Prostate gland (tissue), 2 donors: Measurements from ENCODE around the gene CUTC. TPM values are rescaled to one million over a fixed set of nuclear protein-coding genes. Genes with fewer than 3 reads are reported as not detected.

Source experiments
- DNase-seq: peaks from one replicate; pipeline ENCODE4 v3.0.0-alpha.2; 2019; ENCODE audit warnings: low spot score
- H3K27ac ChIP-seq, 2 donors: fragments of 200-600 bp; sonication (generic); 2 replicates each; pipeline ENCODE4 v1.5.1; 2017 to 2019
- H3K27me3 ChIP-seq: fragments of 200-600 bp; sonication (generic); replicated peaks from 2 replicates; pipeline ENCODE4 v1.5.1; 2019; ENCODE audit not compliant: insufficient read depth
- H3K36me3 ChIP-seq, 2 donors: fragments of 200-600 bp; sonication (generic); 1 replicate in 1 of 2; 2 replicates in 1 of 2; pipeline versions ENCODE4 v1.5.1 to v1.8.1; 2017 to 2019
- H3K4me1 ChIP-seq: fragments of 200-600 bp; sonication (generic); replicated peaks from 2 replicates; pipeline ENCODE4 v1.5.1; 2019
- H3K4me3 ChIP-seq, 2 donors: fragments of 200-600 bp; sonication (generic); 2 replicates each; pipeline ENCODE4 v1.5.1; 2017 to 2019
- H3K9me3 ChIP-seq: fragments of 200-600 bp; sonication (generic); 2 replicates; pipeline ENCODE4 v1.5.1; 2017
- CTCF ChIP-seq, 4 experiments: fragments of 200-600 bp in 2 of 4; fragments of 450-650 bp in 2 of 4; sonication (generic) in 2 of 4; IDR thresholded peaks; 1 replicate in 3 of 4; 2 replicates in 1 of 4; pipeline ENCODE4 v1.5.1; 2016 to 2019; ENCODE audit warnings: antibody characterized with exemption in 4 of 4, mild to moderate bottlenecking in 2 of 4, moderate library complexity in 2 of 4
- POLR2A ChIP-seq: fragments of 450-650 bp; IDR thresholded peaks from one replicate; pipeline ENCODE4 v1.6.1; 2016; ENCODE audit warnings: antibody characterized with exemption, mild to moderate bottlenecking
- POLR2AphosphoS5 ChIP-seq: sonication (generic); formaldehyde crosslinking; IDR thresholded peaks from one replicate; pipeline ENCODE4 v1.6.1; 2017; ENCODE audit warnings: antibody characterized with exemption
- WGBS: methylation state at CpG from one replicate; pipeline ENCODE4 v1.1.5; 2018; 5-methylcytosine and 5-hydroxymethylcytosine counted together
- intact Hi-C: fragments of 100-400 bp; cut with DNase I; formaldehyde crosslinking; loops from one replicate; pipeline ENCODE4 v1.14.2; 2022
- total RNA-seq, 2 donors: library from RNA; depleted of rRNA; stranded (reverse); fragments of >200 nt; gene quantifications; one replicate each; pipeline ENCODE4 v1.1.0, GENCODE V29; 2016

CUTC gene
- total RNA-seq, 2 donors from 2014 or later: 18.4 to 27.3 TPM

- no peak for DNase-seq
- TF ChIP-seq POLR2A: no peak
- no peak for TF ChIP-seq POLR2AphosphoS5
- TF ChIP-seq CTCF (IDR thresholded peaks at IDR 0.05): no peak
- intact Hi-C loops: no loop called here
- H3K9me3 ChIP-seq: no peaks in the 10 kb centered on the region
- H3K27me3 ChIP-seq: no peaks in the 10 kb centered on the region
- H3K4me1 ChIP-seq: no peaks in the 10 kb centered on the region
- no peak overlapping the region for H3K4me3 ChIP-seq
- peak overlapping the region in 1 of 2 donors; percentile 51 for H3K27ac ChIP-seq
- WGBS: 13% methylated on average over 4 of the region's 4 CpGs
- no peaks in the 10 kb centered on the region for H3K36me3 ChIP-seq
These were observed 47.3 kb downstream of the CUTC start for GRCh38 chr10:99779335-99779734.

- WGBS: 77% methylated on average over 5 of the region's 5 CpGs
- Histone ChIP-seq H3K27me3 (no peaks in the 10 kb centered on the region), H3K4me3 (no peak overlapping the region), H3K9me3 (no peaks in the 10 kb centered on the region), H3K27ac (no peak overlapping the region), H3K36me3 (no peaks in the 10 kb centered on the region), H3K4me1 (no peaks in the 10 kb centered on the region)
- intact Hi-C loops: loop anchor here (10.0 kb wide), 1 partner anchor 47 kb away; the partner anchor contains the start of genes COX15 and CUTC
- no peak for DNase-seq
- no peak for TF ChIP-seq POLR2AphosphoS5
These were observed 49.8 kb downstream of the CUTC start for GRCh38 chr10:99781734-99782429.

DNA sequence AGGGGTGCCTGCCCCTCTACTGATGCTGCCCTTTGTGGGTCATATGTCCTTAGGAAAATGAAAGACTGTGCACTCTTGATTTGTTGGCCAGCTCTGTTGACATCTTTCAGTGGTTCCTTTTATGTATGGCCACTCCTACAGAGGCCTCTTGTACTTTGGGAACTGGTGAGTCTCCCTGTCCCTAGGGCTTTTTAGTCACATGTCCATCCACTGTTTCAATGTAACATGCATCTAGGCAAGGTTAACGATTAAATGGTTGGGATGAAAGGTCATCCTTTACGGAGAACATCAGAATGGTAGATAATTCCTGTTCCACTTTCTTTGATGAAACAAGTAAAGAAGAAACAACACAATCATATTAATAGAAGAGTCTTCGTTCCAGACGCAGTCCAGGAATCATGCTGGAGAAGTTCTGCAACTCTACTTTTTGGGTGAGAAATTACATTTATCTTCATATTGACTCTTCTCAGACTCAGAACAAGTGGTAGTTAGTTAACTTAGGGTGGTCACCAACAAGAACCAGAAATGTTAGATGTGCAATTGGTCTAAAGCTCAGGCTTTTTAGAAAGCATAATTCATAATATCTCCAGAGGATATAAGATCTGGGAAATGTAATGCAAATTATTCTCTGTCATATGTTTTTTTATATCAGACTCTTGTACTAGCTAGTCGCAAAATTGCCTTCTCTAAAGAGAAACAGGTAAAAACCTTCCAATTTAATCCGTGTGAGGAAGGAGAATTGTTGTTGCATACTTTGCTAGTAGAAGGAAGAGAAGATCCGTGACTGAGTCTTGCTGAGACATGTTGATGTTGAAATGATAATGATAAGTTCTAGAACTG is 50.6 kb downstream of the CUTC start, which contains the start of gene ABCC2:
TSS of gene ABCC2 (plus strand) at position 194 of the 840 bp plus-strand sequence. CDS start at position 399, 205 bp downstream.
- no peaks in the 10 kb centered on the region for H3K27me3 ChIP-seq
- DNase-seq: no peak
- intact Hi-C loops: loop anchor here (10.0 kb wide), 1 partner anchor 48 kb away; the partner anchor contains the start of genes COX15 and CUTC
- no peaks in the 10 kb centered on the region for H3K9me3 ChIP-seq
- H3K36me3 ChIP-seq: no peaks in the 10 kb centered on the region
- H3K4me1 ChIP-seq: no peaks in the 10 kb centered on the region
- WGBS: 80% methylated on average over 7 of the region's 7 CpGs
- no peak within 1 kb of the TSS for H3K4me3 ChIP-seq
- H3K27ac ChIP-seq: no peak within 1 kb of the TSS
- TF ChIP-seq POLR2AphosphoS5 (no peak), CTCF (IDR thresholded peaks at IDR 0.05) (no peak), POLR2A (no peak)

DNA sequence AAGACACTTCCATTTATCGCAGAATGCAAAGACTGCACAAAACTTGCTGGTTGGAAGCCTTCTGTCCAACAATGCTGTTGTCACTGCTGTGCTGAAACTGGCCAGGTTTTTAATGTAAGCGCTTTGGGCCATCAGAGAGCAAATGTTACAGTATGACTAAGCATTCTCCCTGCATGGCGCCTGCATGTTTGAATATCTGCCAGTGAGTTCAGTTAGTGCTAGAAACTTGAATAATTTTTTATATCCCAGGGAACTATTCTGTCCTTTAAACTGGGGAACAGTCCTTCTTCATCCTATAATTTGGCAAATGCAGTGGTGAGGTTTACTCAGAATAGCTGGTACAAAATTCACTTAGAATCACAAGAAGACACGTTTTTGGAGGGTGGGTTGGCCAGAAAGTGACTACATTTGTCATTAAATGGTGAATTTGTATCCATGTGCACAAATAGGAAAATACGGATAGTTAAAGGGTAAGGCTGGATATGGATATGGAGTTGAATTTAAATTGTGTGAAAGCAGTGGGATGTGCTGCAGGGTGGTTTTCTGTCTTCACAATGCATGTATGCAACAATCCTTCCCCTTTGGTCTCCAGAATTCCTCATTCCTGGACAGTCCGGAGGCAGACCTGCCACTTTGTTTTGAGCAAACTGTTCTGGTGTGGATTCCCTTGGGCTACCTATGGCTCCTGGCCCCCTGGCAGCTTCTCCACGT is 52.1 kb downstream of the CUTC start:
- 71% methylated on average over 7 of the region's 7 CpGs for WGBS
- intact Hi-C loops: loop anchor here (10.0 kb wide), 1 partner anchor 49 kb away; the partner anchor contains the start of genes COX15 and CUTC
- H3K36me3 ChIP-seq: no peaks in the 10 kb centered on the region
- H3K27ac ChIP-seq: no peak overlapping the region
- H3K9me3 ChIP-seq: no peaks in the 10 kb centered on the region
- no peaks in the 10 kb centered on the region for H3K4me1 ChIP-seq
- no peak for TF ChIP-seq CTCF (IDR thresholded peaks at IDR 0.05)
- TF ChIP-seq POLR2AphosphoS5: no peak
- TF ChIP-seq POLR2A: no peak
- no peak overlapping the region for H3K4me3 ChIP-seq
- no peak for DNase-seq
- no peaks in the 10 kb centered on the region for H3K27me3 ChIP-seq
